Left renal cortex interstitium (tissue), 4 donors: ENCODE measurements around the gene IBSP. TPM values are rescaled to one million over a fixed set of nuclear protein-coding genes. Genes with fewer than 3 reads are reported as not detected.

ENCODE experiments used
- DNase-seq, 4 donors: peaks; one replicate each; pipeline ENCODE4 v3.0.0-alpha.2; 2013; ENCODE audit warnings: low read depth in 4 of 4, low spot score in 2 of 4, missing footprints in 1 of 4
- polyA plus RNA-seq, 4 donors: library from polyadenylated mRNA; unstranded; fragments of 120-200 nt; gene quantifications; one replicate each; pipeline ENCODE4 v1.2.1, GENCODE V29; 2013; ENCODE audit not compliant: insufficient read length in 4 of 4

Gene IBSP, protein sequence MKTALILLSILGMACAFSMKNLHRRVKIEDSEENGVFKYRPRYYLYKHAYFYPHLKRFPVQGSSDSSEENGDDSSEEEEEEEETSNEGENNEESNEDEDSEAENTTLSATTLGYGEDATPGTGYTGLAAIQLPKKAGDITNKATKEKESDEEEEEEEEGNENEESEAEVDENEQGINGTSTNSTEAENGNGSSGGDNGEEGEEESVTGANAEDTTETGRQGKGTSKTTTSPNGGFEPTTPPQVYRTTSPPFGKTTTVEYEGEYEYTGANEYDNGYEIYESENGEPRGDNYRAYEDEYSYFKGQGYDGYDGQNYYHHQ
- polyA plus RNA-seq, result not detected

DNA sequence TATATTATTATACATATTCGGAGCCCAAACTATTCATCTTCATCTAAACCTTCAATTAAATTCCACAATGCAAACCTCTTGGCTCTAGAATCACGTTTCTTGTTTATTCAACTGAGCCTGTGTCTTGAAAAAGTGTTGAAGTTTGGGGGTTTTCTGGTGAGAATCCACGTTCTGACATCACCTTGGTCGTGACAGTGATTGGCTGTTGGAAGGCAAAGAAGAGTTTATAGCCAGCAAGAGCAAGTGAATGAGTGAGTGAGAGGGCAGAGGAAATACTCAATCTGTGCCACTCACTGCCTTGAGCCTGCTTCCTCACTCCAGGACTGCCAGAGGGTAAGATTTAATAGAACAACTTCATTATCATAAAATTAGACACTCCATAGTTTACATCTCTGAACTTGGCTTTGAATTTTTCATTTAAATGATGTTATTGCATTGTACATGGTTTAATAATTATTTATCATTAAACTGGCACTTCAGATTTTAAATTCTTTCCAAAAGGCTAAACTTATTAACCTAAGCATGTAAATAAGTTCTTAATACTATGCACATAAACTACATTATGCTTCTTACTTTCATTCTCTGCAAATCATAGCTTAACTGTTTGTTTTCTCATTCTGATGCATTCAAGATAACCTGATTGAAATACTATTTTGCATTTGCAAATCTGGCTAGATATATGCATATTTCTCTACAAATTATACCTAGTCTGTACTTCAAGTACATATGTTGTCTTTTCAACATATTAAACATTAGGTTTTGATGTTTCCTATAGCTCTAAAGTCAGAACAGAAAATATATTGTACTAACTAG lies at the start of gene IBSP:
IBSP (plus strand) TSS at position 254 of the 813 bp plus-strand sequence. CDS start 2,808 bp downstream, outside the sequence.
- DNase-seq, result peak in 1 of 4 donors; percentile 3

DNA sequence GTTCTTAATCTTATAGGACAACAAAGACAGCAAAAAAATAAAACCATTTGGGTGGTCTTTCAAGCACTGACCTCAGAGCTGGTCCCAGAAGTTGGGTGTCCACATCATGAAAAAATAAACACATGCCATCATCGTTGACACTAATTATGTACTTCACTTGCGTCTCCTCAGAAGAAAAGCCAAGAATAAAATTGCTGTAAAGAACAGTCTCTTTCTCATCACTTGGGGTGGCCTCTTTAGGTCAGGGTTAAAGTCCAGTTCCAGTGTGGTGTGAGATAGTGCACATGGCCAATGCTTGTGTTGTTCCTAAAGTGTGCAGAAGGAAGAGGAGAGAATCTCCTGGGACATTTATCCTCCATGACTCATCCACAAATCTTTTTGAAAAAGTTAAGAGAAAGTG lies 49.5 kb upstream of the IBSP start:
- DNase-seq, result peak in 2 of 4 donors; percentile 1 to 8

DNA sequence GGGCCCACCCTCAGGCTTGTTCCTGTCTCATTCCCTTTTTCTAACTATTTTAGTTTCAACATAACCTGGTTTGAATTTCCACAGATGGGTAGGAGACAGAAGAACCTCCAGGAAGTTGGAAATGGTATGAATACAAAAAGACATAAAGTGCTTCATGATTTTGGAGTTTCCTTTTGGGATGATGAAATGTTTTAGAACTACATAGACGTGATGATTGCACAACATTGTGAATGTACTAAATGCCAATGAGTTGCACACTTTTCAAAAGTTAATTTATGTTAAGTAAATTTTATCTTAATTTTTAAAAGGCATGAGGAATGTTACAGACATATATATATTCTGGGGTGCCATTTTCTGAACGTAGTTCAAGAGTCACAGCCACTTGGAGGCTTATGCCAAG lies 41.1 kb upstream of the IBSP start:
- no peak for DNase-seq

- no peak for DNase-seq
Observed at GRCh38 chr4:87762311-87762710, 37.0 kb upstream of the IBSP start.

DNA sequence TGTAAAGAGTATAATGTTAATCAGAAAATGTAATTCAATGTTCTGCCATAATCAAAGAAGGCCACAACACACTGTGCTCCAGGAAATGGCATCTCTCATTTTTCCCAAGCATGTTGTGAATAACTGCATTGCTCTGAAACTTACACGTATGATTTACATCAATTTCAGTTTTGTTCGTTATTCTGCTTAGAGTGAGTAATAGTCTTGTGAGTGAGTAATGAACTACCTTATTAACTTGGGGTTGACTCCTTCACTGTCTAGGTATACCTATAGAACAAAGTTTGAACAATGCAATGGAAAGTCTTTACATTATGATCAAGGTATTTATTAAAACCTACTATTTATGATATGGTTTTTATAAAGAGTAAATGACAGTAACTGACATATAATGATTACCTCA lies 17.8 kb upstream of the IBSP start:
- no peak for DNase-seq

GRCh38 chr4:87783781-87784180 lies 15.6 kb upstream of the IBSP start:
- DNase-seq, result no peak

GRCh38 chr4:87785731-87786509 lies 13.4 kb upstream of the IBSP start:
- DNase-seq, result no peak

DNA sequence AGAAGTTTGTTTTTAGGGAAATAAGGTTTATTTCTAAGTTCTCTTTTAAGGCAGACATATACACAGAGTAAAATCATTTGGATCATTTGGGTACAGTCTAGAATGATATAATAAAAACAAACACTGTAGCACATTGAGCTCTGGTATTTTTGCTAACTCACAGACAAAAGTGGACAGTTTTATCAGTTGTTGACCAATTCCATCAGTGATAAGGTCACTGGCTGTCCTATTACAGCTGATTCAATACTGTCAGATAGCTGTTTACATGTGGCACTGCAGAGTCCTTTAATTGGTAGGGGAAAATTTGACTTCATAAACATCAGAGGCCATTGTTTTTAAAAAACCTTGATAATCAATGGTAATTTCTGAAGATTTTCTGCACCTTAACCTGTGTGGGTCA lies 3.5 kb downstream of the IBSP start:
- DNase-seq, result no peak

GRCh38 chr4:87803421-87803820 lies 4.1 kb downstream of the IBSP start:
- DNase-seq, result no peak

- DNase-seq, result no peak
Observed at GRCh38 chr4:87804871-87805270, 5.5 kb downstream of the IBSP start.

DNA sequence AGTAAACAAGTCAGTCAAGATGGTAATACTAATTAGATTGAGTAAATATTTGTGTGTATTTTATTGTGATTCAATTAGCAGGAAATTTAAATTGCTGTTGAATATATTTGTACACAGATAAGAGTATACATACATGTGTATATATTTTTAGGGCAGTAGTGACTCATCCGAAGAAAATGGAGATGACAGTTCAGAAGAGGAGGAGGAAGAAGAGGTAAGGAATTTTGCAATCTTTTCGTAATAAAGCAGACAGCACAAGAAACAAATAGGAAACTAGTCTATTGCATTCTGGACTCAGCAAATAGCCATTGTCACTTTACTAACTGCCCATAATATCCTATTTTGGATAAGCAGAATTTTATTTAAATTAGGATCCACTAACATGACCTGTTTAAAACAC lies 6.6 kb downstream of the IBSP start:
- no peak for DNase-seq

DNA sequence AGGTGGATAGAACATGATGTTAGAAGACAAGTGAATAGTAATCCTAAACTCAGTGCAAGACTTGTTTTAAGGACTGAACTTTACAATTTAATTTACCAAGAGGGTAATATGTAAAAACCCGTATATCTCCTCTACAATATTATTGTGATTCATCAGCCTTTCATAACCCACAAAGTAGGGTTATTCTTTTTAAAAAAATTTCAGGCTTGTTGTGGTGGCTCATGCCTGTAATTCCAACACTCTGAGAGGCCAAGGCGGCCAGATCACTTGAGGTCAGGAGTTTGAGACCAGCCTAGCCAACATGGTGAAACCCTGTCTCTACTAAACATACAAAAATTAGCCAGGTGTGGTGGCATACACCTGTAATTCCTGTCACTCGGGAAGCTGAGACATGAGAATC lies 7.2 kb downstream of the IBSP start:
- DNase-seq, result no peak

- DNase-seq, result no peak
Observed at GRCh38 chr4:87807402-87807801, 8.0 kb downstream of the IBSP start.

DNA sequence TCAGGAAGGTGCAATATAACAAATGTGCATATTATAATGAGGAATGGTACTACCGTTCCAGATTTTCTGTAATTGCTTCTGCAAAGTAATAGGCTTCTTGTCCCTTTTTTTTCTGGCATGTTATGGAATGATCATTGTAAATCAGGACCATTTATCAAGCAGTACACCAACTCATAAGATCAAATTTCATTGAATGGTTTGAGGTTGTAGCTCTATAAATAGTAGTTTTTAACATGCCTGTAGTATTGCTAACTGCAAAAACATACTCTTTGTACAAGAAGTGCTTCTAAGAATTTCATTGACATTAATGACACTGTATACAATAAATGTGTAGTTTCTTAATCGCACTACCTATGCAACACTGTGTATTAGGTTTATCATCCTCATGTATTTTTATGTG lies 12.6 kb downstream of the IBSP start:
- DNase-seq, result no peak

DNA sequence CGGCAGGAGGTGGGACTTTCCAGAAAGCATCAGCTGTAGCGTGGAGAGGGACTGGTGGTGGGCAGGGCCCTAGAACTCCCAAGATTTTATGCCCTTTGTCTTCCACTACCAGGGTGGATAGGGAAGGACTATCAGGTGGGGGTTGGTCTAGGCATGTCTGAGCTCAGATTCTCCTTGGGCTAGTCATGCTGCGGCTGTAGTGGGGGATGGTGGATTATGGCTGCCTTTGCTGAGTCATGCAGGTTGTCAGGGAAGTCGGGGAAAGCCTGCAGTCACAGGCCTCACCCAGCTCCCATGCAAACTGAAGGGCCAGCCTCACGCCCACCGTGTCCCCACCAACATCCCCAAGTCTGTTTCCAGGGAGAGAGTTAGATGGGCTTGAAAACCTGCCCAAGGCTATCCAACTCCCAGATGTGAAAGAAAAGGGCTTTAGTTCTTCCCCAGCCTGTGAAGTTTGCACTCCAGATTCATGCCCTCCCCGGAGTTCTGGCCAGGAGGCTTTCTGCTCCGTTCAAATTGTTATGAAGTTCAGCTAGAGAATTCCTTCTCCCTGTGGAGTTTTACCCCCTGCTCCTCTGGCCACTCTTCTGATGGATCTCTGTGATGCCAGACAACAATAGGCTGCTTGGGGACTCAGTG lies 20.0 kb downstream of the IBSP start:
- no peak for DNase-seq

GRCh38 chr4:87823200-87823599 lies 23.8 kb downstream of the IBSP start:
- no peak for DNase-seq

DNA sequence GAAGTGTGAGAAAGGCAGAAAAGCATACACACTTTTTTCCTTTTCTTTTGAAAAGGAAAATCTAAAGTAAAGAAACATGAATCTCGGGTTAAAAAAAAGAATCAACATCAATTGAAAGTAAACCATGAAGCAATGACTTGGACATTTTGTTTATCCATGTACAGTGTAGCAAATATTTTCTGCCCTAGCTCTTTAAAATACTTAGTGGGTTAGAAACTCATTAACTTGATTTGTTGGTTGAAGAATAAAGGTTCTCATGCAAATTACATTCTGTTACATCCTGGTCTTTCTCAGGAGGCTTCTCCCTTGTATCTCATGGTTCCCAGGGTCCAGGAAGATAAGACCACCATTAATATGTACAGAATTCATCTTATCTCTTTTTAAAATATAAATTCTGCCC lies 24.4 kb downstream of the IBSP start:
- no peak for DNase-seq

- no peak for DNase-seq
Observed at GRCh38 chr4:87824352-87824751, 25.0 kb downstream of the IBSP start.

GRCh38 chr4:87832669-87833068 lies 33.3 kb downstream of the IBSP start, which contains the start of gene MEPE:
TSS of gene MEPE (plus strand) at chr4:87832969. CDS start at chr4:87834715, 1,746 bp downstream.
- no peak for DNase-seq

DNA sequence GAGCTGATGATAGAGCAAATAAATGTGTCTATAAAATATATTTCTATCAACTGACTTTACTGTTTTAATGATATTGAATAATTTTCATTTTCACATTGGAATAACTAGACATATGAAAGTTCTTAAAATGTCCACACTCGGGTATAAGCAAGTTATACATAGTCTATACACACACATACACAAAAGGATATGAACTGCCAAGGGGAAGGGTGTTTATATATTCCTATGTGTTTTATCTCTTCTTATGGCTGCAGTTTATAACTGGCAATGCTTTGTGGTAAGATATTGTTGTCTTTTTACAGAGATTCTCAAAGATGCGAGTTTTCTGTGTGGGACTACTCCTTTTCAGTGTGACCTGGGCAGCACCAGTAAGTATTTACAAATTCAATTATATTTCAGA lies 35.0 kb downstream of the IBSP start:
- no peak for DNase-seq

GRCh38 chr4:87835197-87835596 lies 35.8 kb downstream of the IBSP start:
- DNase-seq, result no peak
